ENCODE data around the gene LTF. TPM values are rescaled to one million over a fixed set of nuclear protein-coding genes. Genes with fewer than 3 reads are reported as not detected.

Gene LTF
- polyA plus RNA-seq, 1 donor from 2014 or later, result not detected

DNA sequence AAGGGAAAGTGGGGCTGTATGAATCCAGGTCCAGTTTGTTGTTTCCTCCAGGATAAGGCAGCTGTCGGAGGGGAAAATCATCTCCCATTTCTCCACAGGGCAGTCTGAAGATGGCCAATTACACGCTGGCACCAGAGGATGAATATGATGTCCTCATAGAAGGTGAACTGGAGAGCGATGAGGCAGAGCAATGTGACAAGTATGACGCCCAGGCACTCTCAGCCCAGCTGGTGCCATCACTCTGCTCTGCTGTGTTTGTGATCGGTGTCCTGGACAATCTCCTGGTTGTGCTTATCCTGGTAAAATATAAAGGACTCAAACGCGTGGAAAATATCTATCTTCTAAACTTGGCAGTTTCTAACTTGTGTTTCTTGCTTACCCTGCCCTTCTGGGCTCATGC, 56.7 kb downstream of the LTF start:
- H2AFZ ChIP-seq (ENCODE audit: low read depth, low read length), result no peak overlapping the region

DNA sequence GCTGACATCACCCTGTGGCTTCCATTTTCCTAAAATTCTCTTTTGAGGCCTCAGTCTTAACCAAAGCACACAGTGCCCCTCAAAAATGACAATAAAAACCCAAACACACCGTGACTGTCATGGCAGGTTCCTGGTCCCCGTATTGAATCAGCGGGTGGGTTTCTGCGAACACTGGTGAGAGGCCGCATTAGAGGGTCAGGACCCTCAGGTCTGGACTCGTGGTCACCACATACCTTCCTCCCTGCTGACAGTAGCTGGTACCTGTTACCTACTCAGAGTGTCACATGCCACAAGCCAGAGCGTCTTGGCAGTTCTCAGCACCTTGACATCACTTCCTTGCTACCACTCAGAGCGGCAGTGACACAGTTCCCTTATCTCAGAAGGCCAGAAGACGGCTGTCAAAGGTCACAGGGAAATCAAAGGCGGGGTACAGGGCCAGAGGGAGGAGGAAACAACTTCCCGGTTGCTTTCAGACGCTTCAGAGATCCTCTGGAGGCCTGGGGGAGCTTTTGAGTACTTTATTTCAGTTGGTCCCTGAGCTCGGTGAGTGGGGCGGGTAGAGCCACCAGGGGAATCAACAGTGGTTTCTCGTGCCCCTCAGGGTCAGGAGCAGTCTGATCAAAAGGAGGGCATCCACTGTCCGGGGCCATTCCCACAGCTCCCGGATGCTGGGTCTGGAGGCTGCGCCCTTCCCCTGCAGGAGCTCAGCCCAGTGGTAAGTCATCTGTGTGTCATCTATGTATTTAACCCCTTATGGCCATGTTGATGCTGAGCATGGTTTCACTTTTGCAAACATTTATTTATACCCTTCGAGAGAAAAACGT, 57.7 kb downstream of the LTF start, which contains the start of the genes CCR5AS and CCRL2:
Gene CCR5AS, minus strand, starts transcription at position 279 of the 824 bp plus-strand sequence.
Gene CCRL2, plus strand, starts transcription at position 472 of the 824 bp plus-strand sequence. CDS start 821 bp downstream, outside the sequence.
- Histone ChIP-seq H4K20me1 (ENCODE audit: insufficient read depth) (no peaks in the 10 kb centered on the region), H3K4me2 (ENCODE audit: low read length) (no peak within 1 kb of the TSS), H3K27me3 (ENCODE audit: insufficient read depth, low read depth, low read length) (no peaks in the 10 kb centered on the region), H3K79me2 (replicated peaks; ENCODE audit: insufficient read depth, low read length) (no peaks in the 10 kb centered on the region), H2AFZ (ENCODE audit: low read depth, low read length) (no peak within 1 kb of the TSS), H3F3A (ENCODE audit: insufficient read depth, low read length, poor library complexity, severe bottlenecking) (no peaks in the 10 kb centered on the region), H3K9me2 (ENCODE audit: insufficient read depth, low read length) (no peaks in the 10 kb centered on the region), H3K27ac (ENCODE audit: low read length) (no peak within 1 kb of the TSS), H3K4me3 (ENCODE audit: low read length) (no peak within 1 kb of the TSS), H3K36me3 (ENCODE audit: insufficient read depth, low read length) (no peaks in the 10 kb centered on the region), H3K9me3 (ENCODE audit: low read length) (no peaks in the 10 kb centered on the region), H3K9ac (ENCODE audit: low read length) (no peak within 1 kb of the TSS)
- TF ChIP-seq SMC3 (conservative IDR thresholded peaks at IDR 0.05; ENCODE audit: poor library complexity), result no peak
- TF ChIP-seq RAD21 (conservative IDR thresholded peaks at IDR 0.05), result no peak
- TF ChIP-seq, protein P1, sequence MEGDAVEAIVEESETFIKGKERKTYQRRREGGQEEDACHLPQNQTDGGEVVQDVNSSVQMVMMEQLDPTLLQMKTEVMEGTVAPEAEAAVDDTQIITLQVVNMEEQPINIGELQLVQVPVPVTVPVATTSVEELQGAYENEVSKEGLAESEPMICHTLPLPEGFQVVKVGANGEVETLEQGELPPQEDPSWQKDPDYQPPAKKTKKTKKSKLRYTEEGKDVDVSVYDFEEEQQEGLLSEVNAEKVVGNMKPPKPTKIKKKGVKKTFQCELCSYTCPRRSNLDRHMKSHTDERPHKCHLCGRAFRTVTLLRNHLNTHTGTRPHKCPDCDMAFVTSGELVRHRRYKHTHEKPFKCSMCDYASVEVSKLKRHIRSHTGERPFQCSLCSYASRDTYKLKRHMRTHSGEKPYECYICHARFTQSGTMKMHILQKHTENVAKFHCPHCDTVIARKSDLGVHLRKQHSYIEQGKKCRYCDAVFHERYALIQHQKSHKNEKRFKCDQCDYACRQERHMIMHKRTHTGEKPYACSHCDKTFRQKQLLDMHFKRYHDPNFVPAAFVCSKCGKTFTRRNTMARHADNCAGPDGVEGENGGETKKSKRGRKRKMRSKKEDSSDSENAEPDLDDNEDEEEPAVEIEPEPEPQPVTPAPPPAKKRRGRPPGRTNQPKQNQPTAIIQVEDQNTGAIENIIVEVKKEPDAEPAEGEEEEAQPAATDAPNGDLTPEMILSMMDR (IDR thresholded peaks at IDR 0.05; ENCODE audit: poor library complexity, severe bottlenecking), result no peak
- TF ChIP-seq POLR2AphosphoS5 (IDR thresholded peaks at IDR 0.05), result no peak
- no peak for TF ChIP-seq MXI1 (conservative IDR thresholded peaks at IDR 0.05; ENCODE audit: poor library complexity, severe bottlenecking)
- TF ChIP-seq TAF1 (IDR thresholded peaks at IDR 0.05; ENCODE audit: low read depth), result no peak
- TF ChIP-seq, protein P2, sequence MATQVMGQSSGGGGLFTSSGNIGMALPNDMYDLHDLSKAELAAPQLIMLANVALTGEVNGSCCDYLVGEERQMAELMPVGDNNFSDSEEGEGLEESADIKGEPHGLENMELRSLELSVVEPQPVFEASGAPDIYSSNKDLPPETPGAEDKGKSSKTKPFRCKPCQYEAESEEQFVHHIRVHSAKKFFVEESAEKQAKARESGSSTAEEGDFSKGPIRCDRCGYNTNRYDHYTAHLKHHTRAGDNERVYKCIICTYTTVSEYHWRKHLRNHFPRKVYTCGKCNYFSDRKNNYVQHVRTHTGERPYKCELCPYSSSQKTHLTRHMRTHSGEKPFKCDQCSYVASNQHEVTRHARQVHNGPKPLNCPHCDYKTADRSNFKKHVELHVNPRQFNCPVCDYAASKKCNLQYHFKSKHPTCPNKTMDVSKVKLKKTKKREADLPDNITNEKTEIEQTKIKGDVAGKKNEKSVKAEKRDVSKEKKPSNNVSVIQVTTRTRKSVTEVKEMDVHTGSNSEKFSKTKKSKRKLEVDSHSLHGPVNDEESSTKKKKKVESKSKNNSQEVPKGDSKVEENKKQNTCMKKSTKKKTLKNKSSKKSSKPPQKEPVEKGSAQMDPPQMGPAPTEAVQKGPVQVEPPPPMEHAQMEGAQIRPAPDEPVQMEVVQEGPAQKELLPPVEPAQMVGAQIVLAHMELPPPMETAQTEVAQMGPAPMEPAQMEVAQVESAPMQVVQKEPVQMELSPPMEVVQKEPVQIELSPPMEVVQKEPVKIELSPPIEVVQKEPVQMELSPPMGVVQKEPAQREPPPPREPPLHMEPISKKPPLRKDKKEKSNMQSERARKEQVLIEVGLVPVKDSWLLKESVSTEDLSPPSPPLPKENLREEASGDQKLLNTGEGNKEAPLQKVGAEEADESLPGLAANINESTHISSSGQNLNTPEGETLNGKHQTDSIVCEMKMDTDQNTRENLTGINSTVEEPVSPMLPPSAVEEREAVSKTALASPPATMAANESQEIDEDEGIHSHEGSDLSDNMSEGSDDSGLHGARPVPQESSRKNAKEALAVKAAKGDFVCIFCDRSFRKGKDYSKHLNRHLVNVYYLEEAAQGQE (IDR thresholded peaks at IDR 0.05; ENCODE audit: borderline replicate concordance), result no peak
- TF ChIP-seq EZH2 (IDR thresholded peaks at IDR 0.05; ENCODE audit: borderline replicate concordance, insufficient read depth, low read length, poor library complexity, severe bottlenecking), result no peak
- TF ChIP-seq EP300 (conservative IDR thresholded peaks at IDR 0.05; ENCODE audit: poor library complexity, severe bottlenecking), result no peak

More for the DNA sequence above, 56.7 kb downstream of the LTF start:
- TF ChIP-seq, protein P2 (IDR thresholded peaks at IDR 0.05; ENCODE audit: borderline replicate concordance), result no peak
- TF ChIP-seq RAD21 (conservative IDR thresholded peaks at IDR 0.05) (no peak), MXI1 (conservative IDR thresholded peaks at IDR 0.05; ENCODE audit: poor library complexity, severe bottlenecking) (no peak), SMC3 (conservative IDR thresholded peaks at IDR 0.05; ENCODE audit: poor library complexity) (no peak), POLR2AphosphoS5 (IDR thresholded peaks at IDR 0.05) (peak; percentile 32)
- H3K36me3 ChIP-seq (ENCODE audit: insufficient read depth, low read length), result no peaks in the 10 kb centered on the region
- H3K79me2 ChIP-seq (replicated peaks; ENCODE audit: insufficient read depth, low read length), result no peaks in the 10 kb centered on the region
- no peaks in the 10 kb centered on the region for H3K9me2 ChIP-seq (ENCODE audit: insufficient read depth, low read length)
- no peaks in the 10 kb centered on the region for H3K9me3 ChIP-seq (ENCODE audit: low read length)
- no peak overlapping the region for H3K27ac ChIP-seq (ENCODE audit: low read length)
- no peak overlapping the region for H3K4me2 ChIP-seq (ENCODE audit: low read length)
- no peaks in the 10 kb centered on the region for H4K20me1 ChIP-seq (ENCODE audit: insufficient read depth)
- H3K27me3 ChIP-seq (ENCODE audit: insufficient read depth, low read depth, low read length), result no peaks in the 10 kb centered on the region
- H3F3A ChIP-seq (ENCODE audit: insufficient read depth, low read length, poor library complexity, severe bottlenecking), result no peaks in the 10 kb centered on the region
- no peak overlapping the region for H3K4me3 ChIP-seq (ENCODE audit: low read length)
- H3K9ac ChIP-seq (ENCODE audit: low read length), result no peak overlapping the region
